HepG2 (cell line): ENCODE results near the gene IQGAP2. TPM values are rescaled to one million over a fixed set of nuclear protein-coding genes. Genes with fewer than 3 reads are reported as not detected.

Experiments
- ARID2 ChIP-seq: sonication (generic); formaldehyde crosslinking; IDR thresholded peaks from 2 replicates; pipeline ENCODE4 v1.8.1; 2022; ENCODE audit warnings: mild to moderate bottlenecking, missing genetic modification reagents, borderline replicate concordance
- CENPBD1 ChIP-seq: sonication (generic); formaldehyde crosslinking; IDR thresholded peaks from 2 replicates; pipeline ENCODE4 v1.8.0; 2022; ENCODE audit warnings: missing genetic modification reagents, low read depth, mild to moderate bottlenecking, borderline replicate concordance
- CREBL2 ChIP-seq: sonication (generic); formaldehyde crosslinking; IDR thresholded peaks from 2 replicates; pipeline ENCODE4 v1.8.1; 2023; ENCODE audit warnings: missing genetic modification reagents, mild to moderate bottlenecking, borderline replicate concordance
- DR1 ChIP-seq: sonication (generic); formaldehyde crosslinking; IDR thresholded peaks from 2 replicates; pipeline ENCODE4 v1.8.0; 2021; ENCODE audit warnings: mild to moderate bottlenecking, missing genetic modification reagents, inconsistent platforms
- IRF1 ChIP-seq: sonication (generic); formaldehyde crosslinking; IDR thresholded peaks from 2 replicates; pipeline ENCODE4 v1.4.0; 2020; ENCODE audit warnings: low read depth, mild to moderate bottlenecking, missing genetic modification reagents
- JDP2 ChIP-seq: sonication (generic); formaldehyde crosslinking; IDR thresholded peaks from 2 replicates; pipeline ENCODE4 v1.8.1; 2022; ENCODE audit warnings: missing genetic modification reagents, borderline replicate concordance
- KDM4B ChIP-seq: sonication (generic); formaldehyde crosslinking; IDR thresholded peaks from 2 replicates; pipeline ENCODE4 v1.4.0; 2020; ENCODE audit warnings: missing genetic modification reagents
- NCOR1 ChIP-seq: fragments of 200-600 bp; sonication (generic); IDR thresholded peaks from 2 replicates; pipeline ENCODE4 v1.7.0; 2017; ENCODE audit warnings: antibody characterized with exemption, low read length, borderline replicate concordance
- NR2F6 ChIP-seq, 2 experiments: IDR thresholded peaks; 2 replicates each; pipeline ENCODE4 v1.6.1; 2016; ENCODE audit warnings: antibody characterized with exemption in 1 of 2, mild to moderate bottlenecking in 1 of 2
- SIN3A ChIP-seq: IDR thresholded peaks from 2 replicates; pipeline ENCODE4 v1.6.1; 2011; ENCODE audit warnings: low read depth, mild to moderate bottlenecking, control low read depth, low read length, borderline replicate concordance
- SIN3B ChIP-seq: fragments of 150-350 bp; IDR thresholded peaks from 2 replicates; pipeline ENCODE4 v1.6.1; 2014; ENCODE audit warnings: low read length
- SKI ChIP-seq: fragments of 450-650 bp; IDR thresholded peaks from one replicate; pipeline ENCODE4 v1.6.1; 2018; ENCODE audit warnings: mild to moderate bottlenecking; ENCODE audit not compliant: partially characterized antibody
- SP140L ChIP-seq: sonication (generic); formaldehyde crosslinking; IDR thresholded peaks from 2 replicates; pipeline ENCODE4 v1.4.0; 2020; ENCODE audit warnings: missing genetic modification reagents, borderline replicate concordance
- ZBTB8A ChIP-seq: sonication (generic); formaldehyde crosslinking; IDR thresholded peaks from 2 replicates; pipeline ENCODE4 v1.4.0; 2020; ENCODE audit warnings: mild to moderate bottlenecking, low read depth, missing genetic modification reagents, borderline replicate concordance
- ZFP41 ChIP-seq: sonication (generic); formaldehyde crosslinking; IDR thresholded peaks from 2 replicates; pipeline ENCODE4 v1.4.0; 2020; ENCODE audit warnings: mild to moderate bottlenecking, missing genetic modification reagents, borderline replicate concordance
- ZGPAT ChIP-seq: IDR thresholded peaks from 2 replicates; pipeline ENCODE4 v1.6.1; 2016; ENCODE audit warnings: mild to moderate bottlenecking
- ZKSCAN5 ChIP-seq: sonication (generic); formaldehyde crosslinking; IDR thresholded peaks from 2 replicates; pipeline ENCODE4 v1.5.1; 2020; ENCODE audit warnings: mild to moderate bottlenecking, missing genetic modification reagents
- ZMYM4 ChIP-seq: sonication (generic); formaldehyde crosslinking; IDR thresholded peaks from 2 replicates; pipeline ENCODE4 v1.8.1; 2023; ENCODE audit warnings: mild to moderate bottlenecking, missing genetic modification reagents
- ZNF253 ChIP-seq: sonication (generic); formaldehyde crosslinking; IDR thresholded peaks from 2 replicates; pipeline ENCODE4 v1.8.0; 2022; ENCODE audit warnings: mild to moderate bottlenecking, missing genetic modification reagents, borderline replicate concordance
- ZNF569 ChIP-seq: sonication (generic); formaldehyde crosslinking; IDR thresholded peaks from 2 replicates; pipeline ENCODE4 v1.5.0; 2020; ENCODE audit warnings: mild to moderate bottlenecking, missing genetic modification reagents, moderate library complexity, borderline replicate concordance
- ZNF609 ChIP-seq: sonication (generic); formaldehyde crosslinking; IDR thresholded peaks from 2 replicates; pipeline ENCODE4 v1.4.0; 2020; ENCODE audit warnings: mild to moderate bottlenecking, missing genetic modification reagents, borderline replicate concordance
- ZSCAN30 ChIP-seq: sonication (generic); formaldehyde crosslinking; IDR thresholded peaks from 2 replicates; pipeline ENCODE4 v1.5.0; 2020; ENCODE audit warnings: mild to moderate bottlenecking, missing genetic modification reagents
- polyA plus RNA-seq, 8 experiments: library from polyadenylated mRNA; depleted of rRNA in 3 of 8; stranded (reverse) in 7 of 8; unstranded in 1 of 8; fragments of >200 nt; fragmentation: Illumina TruSeq in 4 of 8; extraction: Trizol in 4 of 8; gene quantifications; 2 replicates each; pipeline versions ENCODE4 v1.2.1 to v1.2.3, GENCODE V29; 2011 to 2016; ENCODE audit warnings: low read depth in 4 of 8, missing spikeins in 1 of 8, mixed read lengths in 1 of 8; ENCODE audit not compliant: insufficient read depth in 1 of 8
- total RNA-seq, 5 experiments: library from RNA; depleted of rRNA; stranded (reverse); fragments of >200 nt; fragmentation: Illumina TruSeq; extraction: Trizol; gene quantifications; 2 replicates each; pipeline ENCODE4 v1.2.3, GENCODE V29; 2016; ENCODE audit warnings: low read depth in 1 of 5

IQGAP2 gene
- total and polyA plus RNA-seq, 2 of the 13 experiments (the other 11 are each of a cell fraction or from before 2014, with no cell fraction given), result 35.2 to 83.3 TPM

- no peak for TF ChIP-seq CREBL2
- TF ChIP-seq ZNF609 (CRISPR knock-in tag), result no peak
- TF ChIP-seq SKI, result no peak
- no peak for TF ChIP-seq ZBTB8A (CRISPR knock-in tag)
- TF ChIP-seq ZKSCAN5 (CRISPR knock-in tag), result no peak
- no peak for TF ChIP-seq ZSCAN30 (CRISPR knock-in tag)
- TF ChIP-seq SIN3A, result no peak
- TF ChIP-seq SIN3B, result no peak
- peak; percentile 79 for TF ChIP-seq ZMYM4 (CRISPR knock-in tag)
- no peak for TF ChIP-seq ZFP41 (CRISPR knock-in tag)
- TF ChIP-seq ZNF569 (CRISPR knock-in tag), result no peak
- peak; percentile 27; the same call in 1 of the 2 replicates for TF ChIP-seq NCOR1
- TF ChIP-seq JDP2 (CRISPR knock-in tag), result no peak
- no peak for TF ChIP-seq KDM4B (CRISPR knock-in tag)
- no peak for TF ChIP-seq ARID2 (CRISPR knock-in tag)
- no peak for TF ChIP-seq IRF1 (CRISPR knock-in tag)
- peak; percentile 45; the same call in 1 of the 2 replicates for TF ChIP-seq ZGPAT (CRISPR knock-in tag)
- no peak for TF ChIP-seq CENPBD1 (CRISPR knock-in tag)
- no peak for TF ChIP-seq DR1
- no peak for TF ChIP-seq ZNF253 (CRISPR knock-in tag)
- TF ChIP-seq NR2F6 (IDR thresholded peaks at IDR 0.05), result no peak
- TF ChIP-seq NR2F6 (CRISPR knock-in tag; IDR thresholded peaks at IDR 0.05), result no peak; the same call in 1 of the 2 replicates
- TF ChIP-seq SP140L (CRISPR knock-in tag), result no peak
Measured at GRCh38 chr5:76755779-76756637, 352.9 kb downstream of the IQGAP2 start (continued).
